Activated gamma-delta T cell treated with anti-CD3 and anti-CD28 coated beads, Interleukin-2, amount 50 U/mL, for 16 hours (primary cell): ENCODE data around the gene ZNRF2.
"Not testable (repeated sequence)": the region's sequence is repeated elsewhere in the genome, so short reads cannot be mapped to it uniquely, and the experiment has no call there.

Experiments
- DNase-seq: peaks from one replicate; pipeline ENCODE4 v3.0.0-alpha.2; 2020; ENCODE audit warnings: low read depth

The ZNRF2 gene

DNA sequence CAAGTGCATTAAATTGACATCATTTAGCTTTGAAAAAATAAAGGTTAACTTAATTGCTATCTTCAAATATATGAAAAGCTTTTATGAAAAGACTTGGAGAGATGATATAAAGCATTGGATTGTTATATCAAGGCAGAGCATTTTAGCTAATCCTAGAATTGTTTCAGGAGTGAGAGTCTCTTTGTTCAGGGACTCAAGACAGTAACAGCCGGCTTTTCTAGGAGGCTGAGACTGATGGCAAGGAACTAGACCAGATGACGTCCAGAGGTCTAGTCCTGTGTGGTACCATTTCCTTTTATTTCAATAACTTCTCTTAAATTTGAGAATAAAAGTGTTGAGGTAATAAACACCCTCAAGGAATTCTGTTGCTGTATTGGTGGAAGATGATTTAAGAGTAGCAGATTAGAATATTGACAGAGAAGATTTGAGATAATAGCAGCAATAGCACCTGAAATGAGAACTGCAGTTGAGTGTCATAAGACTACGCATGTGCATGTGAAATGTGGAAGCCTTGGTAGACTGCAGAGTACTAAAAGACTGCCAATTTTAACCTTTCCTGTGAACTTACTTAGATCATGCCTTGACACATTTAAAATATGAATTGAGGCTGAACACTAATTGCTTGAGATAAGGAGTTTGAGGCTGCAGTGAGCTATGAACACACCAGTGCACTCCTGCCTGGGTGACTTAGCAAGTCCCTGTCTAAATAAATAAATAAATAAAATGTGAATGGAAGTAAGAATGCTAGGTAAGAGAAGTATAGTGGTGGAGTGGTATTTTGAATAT lies 79.6 kb downstream of the ZNRF2 start:
- DNase-seq, result no peak

DNA sequence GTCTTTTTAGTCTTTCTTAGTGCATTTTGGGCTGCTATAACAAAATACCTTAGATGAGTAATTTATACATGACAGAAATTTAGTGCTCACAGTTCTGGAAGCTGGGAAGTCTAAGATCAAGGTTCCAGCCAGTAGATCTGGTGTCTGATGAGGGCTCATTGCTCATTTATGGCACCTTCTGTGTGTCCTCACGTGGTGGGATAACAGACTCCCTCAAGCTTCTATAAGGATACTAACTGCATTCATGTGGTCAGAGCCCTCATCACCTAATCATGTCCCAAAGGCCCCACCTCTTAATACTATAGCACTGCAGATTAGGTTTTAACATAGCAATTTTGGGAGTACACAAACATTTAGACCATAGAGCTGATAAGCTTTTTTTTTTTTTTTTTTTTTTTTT lies 80.4 kb downstream of the ZNRF2 start:
- DNase-seq, result no peak

DNA sequence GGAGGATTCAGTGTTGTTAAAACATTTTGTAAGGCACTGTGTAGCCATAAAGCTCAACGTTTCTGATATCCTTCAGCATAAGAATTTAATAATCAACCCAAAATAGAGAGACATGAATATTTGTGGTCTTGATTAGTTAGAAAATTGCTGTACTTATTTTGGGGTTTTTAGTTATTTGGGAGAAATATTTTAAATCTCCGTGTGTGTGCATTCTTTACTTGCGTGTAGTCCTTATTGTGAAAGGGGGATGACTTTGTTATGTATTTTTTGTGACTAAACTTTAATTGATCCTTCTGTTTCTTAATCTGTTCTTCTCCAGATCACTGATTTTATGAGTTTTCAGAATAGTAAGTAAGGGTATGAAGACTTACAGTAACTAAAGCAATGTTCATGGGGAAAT lies 81.2 kb downstream of the ZNRF2 start:
- DNase-seq, result no peak

- DNase-seq, result no peak
Measured at GRCh38 chr7:30366606-30367005, 82.2 kb downstream of the ZNRF2 start.

DNA sequence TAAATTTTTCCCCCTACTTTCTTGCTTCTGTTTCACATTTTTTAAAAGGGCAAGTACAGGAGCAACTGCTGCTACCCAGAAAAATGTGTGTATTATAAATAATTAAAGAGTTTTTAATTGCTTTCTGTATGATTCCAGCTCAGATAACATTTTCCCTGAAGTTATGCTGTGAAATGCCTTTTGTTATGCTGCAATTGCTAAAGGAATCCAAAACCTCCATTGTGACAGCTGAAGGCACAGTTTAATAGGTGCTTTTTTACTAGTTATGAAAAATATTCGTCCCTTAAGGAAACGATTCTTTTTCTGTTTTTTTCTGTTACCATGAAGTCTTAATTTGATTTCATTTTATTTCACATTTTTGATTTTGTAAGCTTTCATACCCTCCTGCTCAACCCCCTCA lies 83.2 kb downstream of the ZNRF2 start:
- no peak for DNase-seq

- no peak for DNase-seq
Measured at GRCh38 chr7:30369879-30370278, 85.5 kb downstream of the ZNRF2 start.

- DNase-seq, result no peak
Measured at GRCh38 chr7:30371321-30371720, 86.9 kb downstream of the ZNRF2 start.

DNA sequence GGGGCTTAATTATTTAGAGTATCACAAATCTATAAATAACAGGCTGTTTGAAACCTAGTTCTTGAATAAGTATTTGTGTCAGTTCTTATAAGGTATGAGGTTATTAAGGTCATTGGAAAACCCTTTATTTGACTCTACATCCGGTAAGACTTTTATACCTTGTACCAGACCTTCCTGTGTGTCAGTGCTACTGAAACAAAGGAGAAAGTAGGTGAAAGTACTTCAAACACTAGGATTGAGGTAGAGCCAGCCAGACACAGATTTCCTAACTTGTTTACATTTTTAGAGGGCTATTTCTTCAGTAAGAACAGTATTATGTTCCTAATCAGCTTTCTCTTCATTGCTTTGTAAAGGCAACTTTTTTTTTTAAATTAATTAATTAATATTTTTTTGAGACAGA lies 93.9 kb downstream of the ZNRF2 start:
- DNase-seq, result no peak

- no peak for DNase-seq
Measured at GRCh38 chr7:30379131-30379530, 94.7 kb downstream of the ZNRF2 start.

DNA sequence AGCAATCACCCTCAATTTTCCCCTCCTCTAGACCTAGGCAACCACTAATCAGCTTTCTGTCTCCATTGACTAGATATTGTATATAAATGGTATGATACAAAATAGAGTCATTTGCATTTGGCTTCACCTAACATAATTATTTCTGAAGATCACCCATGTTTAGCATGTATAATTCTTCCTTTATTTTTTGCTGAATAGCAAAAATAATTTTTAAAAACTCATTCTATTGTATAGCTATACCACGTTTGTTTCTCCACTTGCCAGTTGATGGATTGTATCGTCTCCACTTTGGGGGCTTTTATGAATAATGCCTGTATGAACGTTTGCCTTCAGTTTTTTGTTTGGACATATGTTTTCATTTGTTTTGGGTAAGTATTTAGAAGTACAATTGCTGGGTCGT lies 95.3 kb downstream of the ZNRF2 start:
- no peak for DNase-seq

DNA sequence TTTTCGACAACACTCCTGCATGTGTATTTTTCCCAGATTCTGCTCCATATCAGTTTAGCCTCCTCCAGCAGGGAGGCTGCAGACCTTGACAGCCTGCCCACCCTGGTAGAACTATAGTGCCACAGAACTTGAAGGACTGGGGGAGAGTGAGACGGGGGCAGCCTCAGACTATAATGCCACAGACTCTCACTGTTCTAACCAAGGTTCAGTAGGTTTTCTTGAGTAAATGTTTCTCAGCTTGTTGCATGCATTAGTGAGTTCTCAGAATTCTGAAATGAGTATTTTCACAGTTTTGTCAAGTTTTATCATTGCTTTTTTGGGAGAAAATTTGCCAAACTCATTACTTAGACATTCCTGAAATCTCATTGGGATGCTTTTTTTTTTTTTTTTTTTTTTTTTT lies 95.9 kb downstream of the ZNRF2 start:
- DNase-seq, result no peak

GRCh38 chr7:30380824-30381223 lies 96.4 kb downstream of the ZNRF2 start:
- DNase-seq, result not testable (repeated sequence)

- no peak for DNase-seq
Measured at GRCh38 chr7:30382607-30383006, 98.2 kb downstream of the ZNRF2 start.

GRCh38 chr7:30389791-30390190 lies 105.4 kb downstream of the ZNRF2 start:
- DNase-seq, result no peak

GRCh38 chr7:30390736-30391636 lies 106.6 kb downstream of the ZNRF2 start:
- DNase-seq, result no peak

GRCh38 chr7:30391806-30392205 lies 107.4 kb downstream of the ZNRF2 start:
- DNase-seq, result no peak

- DNase-seq, result no peak
Measured at GRCh38 chr7:30395676-30396075, 111.3 kb downstream of the ZNRF2 start.

DNA sequence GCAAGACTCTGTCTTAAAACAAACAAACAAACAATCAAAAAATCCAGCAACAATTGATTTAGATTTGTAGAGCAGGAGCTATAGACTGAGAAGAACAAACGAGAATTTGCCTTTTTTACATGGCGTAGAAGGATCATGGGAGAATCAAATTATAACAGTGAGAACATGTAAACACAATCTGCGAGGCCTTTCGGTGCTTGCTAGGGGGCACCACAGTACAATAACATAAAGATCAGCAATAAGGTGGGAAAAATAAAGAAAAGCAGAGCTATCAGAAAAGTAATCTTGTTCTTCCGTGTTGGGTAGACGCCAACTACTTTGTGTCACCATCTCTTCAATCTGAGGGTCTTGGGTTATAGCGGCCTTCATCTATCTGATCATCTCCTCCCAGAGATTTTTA lies 112.0 kb downstream of the ZNRF2 start:
- no peak for DNase-seq

GRCh38 chr7:30403477-30403876 lies 119.1 kb downstream of the ZNRF2 start:
- no peak for DNase-seq

- no peak for DNase-seq
Measured at GRCh38 chr7:30405179-30405578, 120.8 kb downstream of the ZNRF2 start.

- DNase-seq, result no peak
Measured at GRCh38 chr7:30406664-30407425, 122.4 kb downstream of the ZNRF2 start.

DNA sequence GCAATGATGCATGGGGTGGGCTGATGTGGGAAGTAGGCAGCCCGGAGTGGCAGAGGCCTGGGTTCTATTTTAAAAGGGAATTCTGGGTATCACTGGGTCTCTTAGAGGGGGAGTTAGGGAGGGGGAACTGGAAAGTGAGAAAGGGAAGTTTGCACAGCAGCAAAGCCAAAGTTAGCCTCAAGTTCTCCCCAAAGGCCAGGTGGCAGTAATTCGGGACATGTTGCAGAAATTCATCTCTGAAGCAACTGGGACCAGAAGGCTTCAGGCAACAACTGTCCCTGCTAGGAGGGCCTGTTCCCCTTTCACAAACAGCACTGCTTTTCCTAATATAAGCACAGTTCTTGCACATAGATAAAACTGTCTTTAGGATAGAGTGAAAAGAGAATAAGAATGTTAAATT lies 126.8 kb downstream of the ZNRF2 start:
- DNase-seq, result no peak

DNA sequence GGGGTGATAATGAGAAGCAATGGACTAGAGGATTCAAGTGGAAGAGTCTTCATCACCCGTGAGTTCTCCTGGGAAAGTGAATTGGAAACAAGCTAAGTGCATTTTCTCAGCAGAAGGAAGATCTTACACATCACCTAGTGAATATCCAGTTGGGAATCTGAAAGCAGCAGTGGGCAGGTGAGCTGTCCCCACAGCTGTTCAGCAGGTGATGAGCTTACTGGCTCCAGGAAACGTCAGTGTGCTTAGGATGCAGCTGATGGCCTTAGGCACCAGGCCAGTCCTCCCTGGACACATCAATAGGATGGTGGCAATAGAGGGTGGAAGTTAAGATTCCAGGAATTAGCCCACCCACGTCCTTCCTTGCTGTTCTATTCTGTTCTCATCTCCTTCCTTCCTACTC lies 127.5 kb downstream of the ZNRF2 start:
- DNase-seq, result no peak
